NCI-H128 (cell line): Measurements from ENCODE around the gene SS18L1.

Experiments
- DNase-seq: peaks from one replicate; lab custom pipeline; 2025; ENCODE audit not compliant: unreplicated experiment; lab: John Stamatoyannopoulos, UW

Gene SS18L1

GRCh38 chr20:62191781-62192559, 48.4 kb downstream of the SS18L1 start:
- no peak for DNase-seq

DNA sequence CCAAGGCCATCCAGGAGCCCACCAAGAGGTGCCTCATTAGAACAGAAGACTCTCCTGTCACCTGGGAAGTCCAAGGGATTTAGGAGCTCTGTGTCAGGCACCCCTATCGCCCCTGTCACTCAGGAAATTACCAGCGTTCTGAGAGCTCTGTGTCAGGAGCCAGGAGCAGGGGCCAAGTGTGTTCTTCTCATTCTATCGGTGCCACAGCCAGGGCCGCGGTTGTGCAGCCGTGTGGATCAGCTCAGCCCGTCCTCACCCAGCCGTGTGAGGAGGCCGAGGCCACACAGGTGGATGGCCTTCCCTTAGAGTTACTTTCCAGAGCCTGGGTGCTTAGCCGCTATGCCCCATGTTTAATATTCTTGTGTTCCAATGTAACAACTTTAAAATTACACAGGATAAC, 49.1 kb downstream of the SS18L1 start:
- no peak for DNase-seq

DNA sequence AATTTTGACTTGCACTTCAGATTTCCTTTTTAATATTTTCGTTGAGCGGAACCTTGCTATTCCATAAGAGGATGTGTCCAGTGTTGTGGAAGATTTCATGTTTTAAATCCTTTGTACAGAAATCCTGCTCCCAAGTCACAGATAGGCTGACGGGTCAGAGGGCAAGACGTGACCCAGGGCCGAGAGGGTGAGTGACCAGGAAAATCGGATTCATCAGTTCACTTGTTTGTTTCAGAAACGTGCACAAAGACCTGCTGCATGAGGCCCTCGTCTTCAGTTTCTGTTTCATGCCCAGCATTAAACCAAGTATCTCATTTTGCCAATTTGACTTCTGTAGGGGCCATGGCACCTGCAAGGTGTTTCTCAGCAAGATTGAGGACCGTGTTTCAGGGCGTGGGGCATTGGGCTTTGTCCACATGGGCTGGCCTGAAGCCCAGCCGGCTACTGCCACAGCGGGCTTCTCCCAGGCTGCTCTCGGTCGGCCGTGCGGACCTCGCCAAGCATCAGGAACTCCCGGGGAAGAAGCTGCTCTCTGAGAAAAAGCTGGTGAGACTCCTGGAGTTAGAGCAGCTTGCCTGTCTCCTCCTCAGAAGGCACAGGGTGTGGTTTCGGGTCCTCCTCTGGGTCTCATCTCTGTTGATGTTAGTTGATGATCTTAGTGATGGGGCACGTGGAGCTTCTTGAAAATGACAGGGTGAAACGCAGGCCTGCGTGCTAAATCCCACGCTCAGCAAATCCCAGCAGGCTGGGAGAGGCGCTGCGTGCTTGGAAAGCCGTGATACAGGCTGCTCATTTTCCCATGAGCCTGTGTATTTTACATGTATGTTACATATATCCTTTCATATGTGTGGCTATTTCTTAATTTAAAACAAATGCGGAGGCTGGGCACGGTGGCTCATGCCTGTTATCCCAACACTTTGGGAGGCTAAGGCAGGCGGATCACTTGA, 49.8 kb downstream of the SS18L1 start:
- DNase-seq: no peak

GRCh38 chr20:62195075-62195405, 51.5 kb downstream of the SS18L1 start:
- DNase-seq: no peak

- DNase-seq: no peak
These were observed 52.2 kb downstream of the SS18L1 start for GRCh38 chr20:62195736-62196135.

GRCh38 chr20:62196286-62196685, 52.7 kb downstream of the SS18L1 start:
- no peak for DNase-seq

DNA sequence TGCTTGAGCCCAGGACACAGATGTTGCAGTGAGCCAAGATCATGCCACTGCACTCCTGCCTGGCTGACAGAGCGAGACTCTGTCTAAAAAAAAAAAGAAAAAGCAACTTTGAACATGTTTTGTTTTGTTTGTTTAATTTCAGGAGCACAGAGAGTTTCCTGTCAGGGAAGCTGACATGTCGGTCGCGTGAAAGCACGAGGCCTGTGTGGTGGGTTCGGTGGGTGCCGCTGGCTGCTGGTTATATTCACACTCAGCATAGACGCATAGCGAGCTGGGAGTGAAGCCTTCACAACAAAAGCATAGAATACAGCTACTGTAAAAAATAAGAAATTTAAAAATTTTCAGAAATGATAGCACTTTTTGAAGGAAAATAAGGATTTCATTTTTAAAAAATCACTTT, 53.7 kb downstream of the SS18L1 start:
- no peak for DNase-seq

GRCh38 chr20:62197801-62198200, 54.2 kb downstream of the SS18L1 start:
- DNase-seq: no peak

DNA sequence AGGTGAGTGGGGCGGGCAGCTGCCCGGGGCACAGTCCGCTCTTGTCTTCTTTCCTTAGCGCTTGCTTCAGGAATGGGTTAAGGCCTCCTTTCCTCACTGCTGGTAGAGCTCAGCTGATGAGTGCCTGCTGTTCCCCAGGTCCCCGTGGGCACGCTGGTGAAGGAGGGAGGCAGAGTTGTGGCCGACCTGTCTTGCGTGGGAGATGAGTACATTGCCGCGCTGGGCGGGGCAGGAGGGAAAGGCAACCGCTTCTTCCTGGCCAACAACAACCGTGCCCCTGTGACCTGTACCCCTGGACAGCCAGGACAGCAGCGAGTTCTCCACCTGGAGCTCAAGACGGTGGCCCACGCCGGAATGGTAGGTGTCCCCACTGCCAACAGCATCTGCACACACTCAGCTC, 54.9 kb downstream of the SS18L1 start:
- DNase-seq: no peak

DNA sequence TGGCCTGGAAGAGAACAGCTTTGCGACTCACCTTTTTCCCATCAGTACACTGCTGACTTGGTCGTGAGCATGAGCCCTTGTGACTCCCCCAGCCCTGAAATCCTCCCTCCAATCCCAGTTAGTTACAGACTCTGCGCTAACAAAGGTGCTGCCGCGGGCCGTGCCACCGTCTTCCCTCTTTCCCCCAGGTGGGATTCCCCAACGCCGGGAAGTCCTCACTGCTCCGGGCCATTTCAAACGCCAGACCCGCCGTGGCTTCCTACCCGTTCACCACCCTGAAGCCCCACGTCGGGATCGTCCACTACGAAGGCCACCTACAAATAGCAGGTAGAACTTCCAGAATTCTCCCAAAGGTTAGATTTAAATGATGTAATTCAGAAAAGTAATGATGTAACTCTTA, 55.4 kb downstream of the SS18L1 start:
- DNase-seq: no peak

- no peak for DNase-seq
These were observed 57.1 kb downstream of the SS18L1 start for GRCh38 chr20:62200491-62201172.

GRCh38 chr20:62201173-62202082, 57.9 kb downstream of the SS18L1 start:
- DNase-seq: no peak

- no peak for DNase-seq
These were observed 58.5 kb downstream of the SS18L1 start for GRCh38 chr20:62202083-62202395.

GRCh38 chr20:62202676-62203377, 59.3 kb downstream of the SS18L1 start:
- no peak for DNase-seq

DNA sequence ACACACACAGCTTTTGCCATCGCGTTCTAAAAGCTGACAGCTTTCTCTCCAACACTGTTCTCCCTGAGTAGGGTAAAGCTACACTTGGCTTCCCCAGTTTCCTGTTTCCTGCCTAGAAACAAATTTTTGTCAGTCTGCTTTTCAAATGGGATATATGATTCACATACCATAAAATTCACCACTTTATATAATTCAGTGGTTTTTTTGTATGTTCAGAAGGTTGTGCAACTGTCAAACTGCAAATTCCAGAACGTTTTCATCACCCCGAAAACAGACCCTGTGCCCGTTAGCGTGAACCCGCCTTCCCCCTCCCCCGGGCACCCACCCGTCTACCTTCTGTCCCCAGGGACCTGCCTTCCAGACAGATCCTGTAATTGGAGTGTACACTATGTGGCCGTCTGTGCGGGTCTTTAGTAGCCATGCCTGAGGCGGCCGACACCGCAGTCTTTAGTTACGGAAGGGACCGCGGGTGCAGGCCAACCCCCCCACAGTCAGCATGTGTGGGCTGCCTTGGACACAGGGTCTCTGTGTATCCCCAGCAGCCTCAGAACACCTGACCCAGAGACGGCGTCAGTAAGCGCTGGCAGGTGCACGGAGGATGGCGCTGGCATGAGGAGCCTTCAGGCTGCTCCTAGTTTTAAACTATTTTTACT, 59.9 kb downstream of the SS18L1 start:
- no peak for DNase-seq

DNA sequence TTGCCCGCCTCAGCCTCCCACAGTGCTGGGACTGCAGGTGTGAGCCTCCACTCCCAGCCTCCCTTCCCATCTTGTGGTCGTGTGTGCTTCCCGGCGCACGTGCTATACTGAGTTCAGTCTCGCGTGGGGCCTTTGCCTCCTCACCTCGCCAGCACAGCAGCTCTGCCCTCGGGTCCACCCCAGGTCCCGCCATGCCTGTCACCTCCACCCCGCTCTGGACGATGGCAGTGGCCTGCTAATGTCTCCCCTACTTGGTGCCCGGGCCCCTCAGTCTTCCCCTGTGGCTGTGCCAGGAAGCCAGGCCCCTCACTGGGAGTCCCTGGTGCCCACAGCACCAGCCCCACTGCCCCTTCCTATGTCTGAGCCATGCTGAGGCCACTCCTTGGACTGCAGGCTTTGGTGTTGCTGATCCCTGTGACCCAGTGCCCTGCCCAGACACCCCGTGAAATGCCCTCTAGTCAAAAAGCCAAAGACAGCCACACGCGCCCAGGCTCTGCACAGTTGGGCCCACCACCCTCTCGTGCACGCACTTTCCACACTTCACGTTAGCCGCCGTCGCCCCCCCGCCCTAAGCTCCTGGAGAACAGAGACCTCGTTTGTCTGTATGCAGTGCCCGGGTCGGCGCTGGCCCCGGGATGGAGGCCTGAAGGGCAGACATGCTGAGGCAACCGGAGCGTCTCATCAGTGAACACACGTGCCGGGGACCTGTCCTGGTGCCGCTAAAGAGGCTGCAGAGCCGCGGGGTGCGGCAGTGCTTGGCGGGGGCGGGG, 62.2 kb downstream of the SS18L1 start:
- no peak for DNase-seq

DNA sequence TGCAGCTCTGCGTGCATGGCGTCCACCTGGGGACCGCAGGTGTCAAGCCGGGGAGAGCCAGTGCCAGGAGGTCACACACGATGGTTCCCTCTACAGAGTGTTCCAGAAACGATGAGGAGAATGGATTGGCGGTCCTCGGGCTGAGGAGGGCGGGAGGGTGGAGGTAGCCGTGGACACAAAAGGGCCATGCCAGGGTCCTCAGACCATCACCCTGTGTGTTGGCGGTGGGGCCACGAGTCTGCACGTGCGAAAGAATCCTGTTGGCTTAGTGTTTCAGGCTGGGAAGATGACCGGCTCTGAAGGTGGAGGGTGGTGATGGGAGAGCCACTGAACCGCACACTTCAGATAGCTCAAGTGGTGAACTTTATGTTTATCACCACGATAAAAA, 62.8 kb downstream of the SS18L1 start:
- DNase-seq: no peak

- no peak for DNase-seq
These were observed 64.7 kb downstream of the SS18L1 start for GRCh38 chr20:62208061-62208794.
